GM19328 (cell line): ENCODE measurements around the gene HSD3B7.
"Not testable (repeated sequence)": the region's sequence is repeated elsewhere in the genome, so short reads cannot be mapped to it uniquely, and the experiment has no call there.

Experiments
- ATAC-seq: cut with Tn5 transposase; IDR thresholded peaks from one replicate; pipeline ENCODE4 v1.9.1; 2021; ENCODE audit warnings: mild to moderate bottlenecking, moderate library complexity; ENCODE audit not compliant: unreplicated experiment

The HSD3B7 gene

GRCh38 chr16:31017756-31018155, 32.7 kb downstream of the HSD3B7 start:
- ATAC-seq, result not testable (repeated sequence)

GRCh38 chr16:31020536-31020935, 35.5 kb downstream of the HSD3B7 start:
- ATAC-seq, result no peak

- ATAC-seq, result no peak
These were observed 37.7 kb downstream of the HSD3B7 start for GRCh38 chr16:31022544-31023251.

GRCh38 chr16:31023252-31023602, 38.2 kb downstream of the HSD3B7 start:
- ATAC-seq, result no peak

GRCh38 chr16:31023627-31024226, 38.7 kb downstream of the HSD3B7 start:
- no peak for ATAC-seq

- ATAC-seq, result no peak
These were observed 40.3 kb downstream of the HSD3B7 start for GRCh38 chr16:31025339-31025738.

- no peak for ATAC-seq
These were observed 44.3 kb downstream of the HSD3B7 start for GRCh38 chr16:31029272-31029671.

GRCh38 chr16:31031276-31031675, 46.3 kb downstream of the HSD3B7 start:
- no peak for ATAC-seq

GRCh38 chr16:31032736-31033708, 48.0 kb downstream of the HSD3B7 start, which contains the start of gene STX4:
Gene STX4, plus strand, starts transcription at chr16:31033558. Its CDS starts 248 bp downstream, at chr16:31033806.
- ATAC-seq, result peak; percentile 82

- ATAC-seq, result peak; percentile 39
These were observed 48.9 kb downstream of the HSD3B7 start for GRCh38 chr16:31033709-31034492.

- no peak for ATAC-seq
These were observed 51.7 kb downstream of the HSD3B7 start for GRCh38 chr16:31036691-31037090.
